Mesothelial cell of epicardium (in vitro differentiated cells): Measurements from ENCODE around the gene FPR1. TPM values are rescaled to one million over a fixed set of nuclear protein-coding genes. Genes with fewer than 3 reads are reported as not detected.

Experiments used
- DNase-seq, 2 experiments: peaks; one replicate each; pipeline ENCODE4 v3.0.0; 2021; ENCODE audit warnings: low spot score in 2 of 2; ENCODE audit not compliant: unreplicated experiment in 2 of 2
- H3K27ac Mint-ChIP-seq: 2 replicates; pipeline ENCODE4 v1.8.0; 2021; ENCODE audit warnings: mixed read lengths
- H3K27me3 Mint-ChIP-seq: 2 replicates; pipeline ENCODE4 v1.8.0; 2021; ENCODE audit warnings: low read depth, mixed read lengths
- H3K36me3 Mint-ChIP-seq: 2 replicates; pipeline ENCODE4 v1.8.0; 2021; ENCODE audit warnings: mixed read lengths
- H3K4me1 Mint-ChIP-seq: 2 replicates; pipeline ENCODE4 v1.8.0; 2021; ENCODE audit warnings: mixed read lengths
- H3K4me3 Mint-ChIP-seq: 2 replicates; pipeline ENCODE4 v1.8.0; 2021; ENCODE audit warnings: mild to moderate bottlenecking, moderate library complexity, mixed read lengths
- H3K9me3 Mint-ChIP-seq: 2 replicates; pipeline ENCODE4 v1.8.0; 2021; ENCODE audit warnings: mixed read lengths
- total RNA-seq: library from RNA; stranded (reverse); gene quantifications from 3 replicates; pipeline ENCODE4 v1.2.1, GENCODE V29; 2021
- TF ChIP-seq, protein P1 (sequence below): fragments of 200-600 bp; sonication (generic); IDR thresholded peaks from one replicate; pipeline ENCODE4 v1.5.0; 2021; ENCODE audit warnings: antibody characterized with exemption; ENCODE audit not compliant: unreplicated experiment

Gene FPR1
- total RNA-seq, 1 donor from 2014 or later, result not detected

DNA sequence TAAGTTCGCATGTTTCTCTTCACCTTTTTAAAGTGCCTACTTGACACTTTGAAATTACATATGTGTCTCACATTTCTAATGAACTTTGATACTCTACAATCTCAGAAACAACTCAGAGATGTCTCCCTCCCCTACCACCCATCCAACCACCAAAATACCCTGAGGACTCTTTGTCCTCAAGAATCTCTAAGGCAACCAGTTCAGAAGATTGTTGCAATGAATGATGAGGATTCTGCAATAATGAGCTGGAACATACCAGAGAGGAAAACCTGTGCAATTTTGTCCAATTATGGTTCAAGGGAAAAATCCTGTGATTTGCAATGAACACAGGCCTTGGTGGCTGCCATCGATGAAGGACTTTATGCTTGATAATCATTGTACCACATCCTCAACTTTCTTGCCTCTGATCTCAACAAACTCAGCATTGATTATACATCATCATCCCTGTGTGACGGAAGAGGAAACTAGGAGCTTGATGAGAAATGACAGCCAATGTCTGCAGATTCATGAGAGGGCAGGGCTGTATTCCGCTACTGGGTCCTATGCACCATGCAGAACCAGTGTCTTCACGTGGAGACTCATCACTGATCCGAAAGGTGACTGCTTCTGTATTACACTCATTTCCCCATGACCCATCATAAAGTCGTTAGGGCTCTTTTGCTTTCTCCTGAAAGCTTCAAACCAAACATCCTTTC is 1.1 kb downstream of the FPR1 start:
- TF ChIP-seq, protein P1, sequence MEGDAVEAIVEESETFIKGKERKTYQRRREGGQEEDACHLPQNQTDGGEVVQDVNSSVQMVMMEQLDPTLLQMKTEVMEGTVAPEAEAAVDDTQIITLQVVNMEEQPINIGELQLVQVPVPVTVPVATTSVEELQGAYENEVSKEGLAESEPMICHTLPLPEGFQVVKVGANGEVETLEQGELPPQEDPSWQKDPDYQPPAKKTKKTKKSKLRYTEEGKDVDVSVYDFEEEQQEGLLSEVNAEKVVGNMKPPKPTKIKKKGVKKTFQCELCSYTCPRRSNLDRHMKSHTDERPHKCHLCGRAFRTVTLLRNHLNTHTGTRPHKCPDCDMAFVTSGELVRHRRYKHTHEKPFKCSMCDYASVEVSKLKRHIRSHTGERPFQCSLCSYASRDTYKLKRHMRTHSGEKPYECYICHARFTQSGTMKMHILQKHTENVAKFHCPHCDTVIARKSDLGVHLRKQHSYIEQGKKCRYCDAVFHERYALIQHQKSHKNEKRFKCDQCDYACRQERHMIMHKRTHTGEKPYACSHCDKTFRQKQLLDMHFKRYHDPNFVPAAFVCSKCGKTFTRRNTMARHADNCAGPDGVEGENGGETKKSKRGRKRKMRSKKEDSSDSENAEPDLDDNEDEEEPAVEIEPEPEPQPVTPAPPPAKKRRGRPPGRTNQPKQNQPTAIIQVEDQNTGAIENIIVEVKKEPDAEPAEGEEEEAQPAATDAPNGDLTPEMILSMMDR, result no peak
- H3K4me1 Mint-ChIP-seq, result no peaks in the 10 kb centered on the region
- H3K27ac Mint-ChIP-seq, result no peak overlapping the region
- peaks cover 56% of the 10 kb centered on the region for H3K9me3 Mint-ChIP-seq
- no peaks in the 10 kb centered on the region for H3K27me3 Mint-ChIP-seq
- no peak for DNase-seq
- H3K36me3 Mint-ChIP-seq, result no peaks in the 10 kb centered on the region
- no peak overlapping the region for H3K4me3 Mint-ChIP-seq

DNA sequence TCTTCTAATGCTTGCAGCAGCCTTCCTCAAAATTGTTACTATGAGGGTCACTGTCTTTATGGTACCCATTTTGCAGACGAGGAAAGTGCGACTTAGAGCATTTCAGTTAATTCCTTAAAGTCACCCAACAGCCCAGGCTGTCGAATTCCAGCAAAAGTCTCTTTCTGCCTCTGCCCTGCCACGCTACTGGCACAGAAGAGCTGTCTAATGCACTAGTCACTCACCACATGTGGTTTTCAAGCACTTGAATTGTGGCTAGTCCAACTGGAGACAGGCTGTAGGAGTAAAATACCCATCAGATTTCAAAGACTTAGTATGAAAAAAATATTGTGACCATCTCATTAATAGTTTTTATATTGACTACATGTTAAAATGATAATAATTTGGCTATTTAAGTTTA is 1.7 kb downstream of the FPR1 start:
- H3K27ac Mint-ChIP-seq, result no peak overlapping the region
- H3K27me3 Mint-ChIP-seq, result no peaks in the 10 kb centered on the region
- TF ChIP-seq, protein P1, result no peak
- H3K4me1 Mint-ChIP-seq, result no peaks in the 10 kb centered on the region
- DNase-seq, result no peak
- no peak overlapping the region for H3K4me3 Mint-ChIP-seq
- H3K36me3 Mint-ChIP-seq, result no peaks in the 10 kb centered on the region
- peaks cover 53% of the 10 kb centered on the region for H3K9me3 Mint-ChIP-seq

DNA sequence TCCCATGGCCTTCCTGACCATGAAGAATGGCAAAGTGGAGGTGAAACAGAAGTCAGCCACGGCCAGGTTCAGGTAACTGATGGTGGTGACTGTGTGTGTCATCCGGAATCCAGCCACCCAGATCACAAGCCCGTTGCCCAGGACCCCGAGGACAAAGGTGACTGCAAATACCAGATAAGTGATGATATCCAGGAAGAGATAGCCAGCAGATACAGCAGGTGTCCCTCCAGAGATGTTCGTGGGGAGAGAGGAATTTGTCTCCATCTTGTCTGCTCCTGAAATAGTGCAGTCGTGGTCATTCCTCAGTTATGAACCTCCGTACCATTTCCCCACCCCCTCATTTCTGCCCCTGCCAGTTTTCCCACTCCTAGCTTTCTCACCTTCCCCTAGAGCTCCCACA is 4.9 kb downstream of the FPR1 start:
- DNase-seq, result no peak
- TF ChIP-seq, protein P1, result no peak
- Mint-ChIP-seq H3K27ac (no peak overlapping the region), H3K36me3 (no peaks in the 10 kb centered on the region), H3K4me1 (no peaks in the 10 kb centered on the region), H3K9me3 (peaks cover 44% of the 10 kb centered on the region), H3K27me3 (no peaks in the 10 kb centered on the region), H3K4me3 (no peak overlapping the region)

DNA sequence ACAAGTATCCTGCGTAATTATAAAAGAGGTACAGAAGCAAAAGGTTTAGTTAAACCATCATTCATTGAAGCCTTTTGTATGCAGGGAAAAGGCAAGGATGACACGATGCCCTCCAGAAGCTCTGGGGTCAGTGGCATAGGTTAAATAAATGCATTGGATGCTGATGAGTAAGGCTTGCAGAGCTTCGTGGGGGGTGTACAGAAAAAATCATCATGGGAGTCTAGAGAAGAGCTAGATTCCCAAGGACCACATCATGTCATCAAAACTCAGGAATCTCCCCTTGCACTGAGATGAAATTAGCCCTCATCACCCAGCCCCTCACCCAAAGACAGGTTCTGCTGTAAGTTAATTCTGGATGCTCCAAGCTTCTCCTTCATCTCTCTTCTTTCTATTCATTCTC is 8.3 kb downstream of the FPR1 start:
- DNase-seq, result no peak
- H3K27me3 Mint-ChIP-seq, result no peaks in the 10 kb centered on the region
- H3K4me3 Mint-ChIP-seq, result no peak overlapping the region
- H3K4me1 Mint-ChIP-seq, result no peaks in the 10 kb centered on the region
- TF ChIP-seq, protein P1, result no peak
- H3K36me3 Mint-ChIP-seq, result no peaks in the 10 kb centered on the region
- H3K9me3 Mint-ChIP-seq, result peaks cover 34% of the 10 kb centered on the region
- H3K27ac Mint-ChIP-seq, result no peak overlapping the region

DNA sequence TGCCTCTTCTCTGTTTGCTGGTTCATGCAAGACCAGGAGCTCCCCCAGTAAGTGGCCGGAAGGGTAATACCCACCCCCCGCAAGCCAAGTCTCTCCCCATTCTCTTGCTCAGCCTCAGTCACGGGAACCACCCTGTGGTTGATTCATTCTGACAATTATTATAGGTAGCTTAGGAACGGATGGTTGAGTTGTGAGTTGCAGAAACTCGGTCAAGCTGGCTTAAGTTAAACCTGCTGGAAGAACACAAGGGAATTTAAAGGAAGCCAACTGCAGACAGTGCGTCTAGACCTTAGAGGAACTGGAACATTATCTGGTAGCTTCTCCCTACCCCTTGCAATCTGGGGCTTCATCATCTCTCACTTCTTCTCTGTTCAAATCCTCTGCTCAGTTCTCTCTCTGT is 8.9 kb downstream of the FPR1 start:
- Mint-ChIP-seq H3K27me3 (no peaks in the 10 kb centered on the region), H3K4me1 (no peaks in the 10 kb centered on the region), H3K27ac (no peak overlapping the region), H3K4me3 (no peak overlapping the region), H3K9me3 (peaks cover 30% of the 10 kb centered on the region), H3K36me3 (no peaks in the 10 kb centered on the region)
- no peak for DNase-seq
- TF ChIP-seq, protein P1, result no peak

DNA sequence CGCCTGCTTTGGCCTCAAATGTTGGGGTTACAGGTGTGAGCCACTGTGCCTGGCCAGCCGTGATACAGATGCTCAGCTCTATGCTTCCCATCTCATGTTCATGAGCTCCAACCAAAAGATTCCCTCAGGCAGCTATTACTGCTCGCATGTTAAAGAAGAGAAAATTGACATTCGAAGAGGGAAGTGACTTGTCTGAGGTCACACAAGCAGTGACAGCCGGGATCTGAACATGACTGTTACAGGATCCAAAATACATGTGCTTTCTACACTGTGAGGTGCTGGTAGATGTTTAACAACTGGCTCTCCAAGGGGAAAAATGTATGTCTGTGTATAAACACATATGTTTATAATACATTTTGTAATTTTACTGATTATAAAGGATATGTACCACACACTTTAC is 11.3 kb downstream of the FPR1 start:
- Mint-ChIP-seq H3K4me3 (no peak overlapping the region), H3K4me1 (no peaks in the 10 kb centered on the region), H3K36me3 (no peaks in the 10 kb centered on the region), H3K27me3 (no peaks in the 10 kb centered on the region), H3K27ac (no peak overlapping the region), H3K9me3 (peaks cover 17% of the 10 kb centered on the region)
- TF ChIP-seq, protein P1, result no peak
- no peak for DNase-seq
